A549 (cell line): ENCODE results near the gene FAM118B. TPM values are rescaled to one million over a fixed set of nuclear protein-coding genes. Genes with fewer than 3 reads are reported as not detected.

ENCODE experiments used
- ATAC-seq, 2 experiments: fragments of 200-7000 bp in 1 of 2; fragments of >200 bp in 1 of 2; cut with Nextera tagmentation in 1 of 2; cut with Tn5 transposase in 1 of 2; 3 replicates each; pipeline versions ENCODE4 v1.8.0 to v1.9.1; 2018 to 2020; ENCODE audit warnings: mild to moderate bottlenecking in 1 of 2, moderate library complexity in 1 of 2
- CTCF ChIA-PET: fragments of 300-600 bp; sonication (Branson Sonifier 250); formaldehyde crosslinking; extraction: SDS; loops from one replicate; lab custom pipeline; 2021; ENCODE audit warnings: antibody characterized with exemption, inconsistent platforms; lab: Yijun Ruan, JAX
- POLR2A ChIA-PET: fragments of 350-600 bp; formaldehyde crosslinking; extraction: SDS; loops from one replicate; lab custom pipeline; 2021; ENCODE audit warnings: antibody characterized with exemption, inconsistent platforms; lab: Yijun Ruan, JAX
- DNase-seq, 2 experiments: peaks; one replicate each; pipeline versions ENCODE4 v3.0.0 to v3.0.0-alpha.2; 2011 to 2016; ENCODE audit warnings: low read depth in 1 of 2, low spot score in 1 of 2
- FAIRE-seq: peaks from 2 replicates; lab custom pipeline; 2011; peaks lifted over from hg19 to GRCh38; lab: Jason Lieb, UNC
- H3K27ac ChIP-seq, 2 experiments: fragments of >200 bp; sonication (Bioruptor Twin); formaldehyde crosslinking; 3 replicates each; pipeline ENCODE4 v1.5.1; 2016 to 2017
- H3K4me1 ChIP-seq: fragments of >200 bp; sonication (Bioruptor Twin); formaldehyde crosslinking; 3 replicates; pipeline ENCODE4 v1.6.1; 2016
- H3K4me2 ChIP-seq: fragments of >200 bp; sonication (Bioruptor Twin); formaldehyde crosslinking; 3 replicates; pipeline ENCODE4 v1.6.1; 2016
- H3K4me3 ChIP-seq: fragments of >200 bp; sonication (Bioruptor Twin); formaldehyde crosslinking; 3 replicates; pipeline ENCODE4 v1.5.1; 2016
- H3K9me3 ChIP-seq: fragments of >200 bp; sonication (Bioruptor Twin); formaldehyde crosslinking; 3 replicates; pipeline ENCODE4 v1.6.1; 2016
- CEBPB ChIP-seq, 2 experiments: fragments of >200 bp in 1 of 2; sonication (Bioruptor Twin) in 1 of 2; formaldehyde crosslinking in 1 of 2; IDR thresholded peaks; 2 replicates each; pipeline ENCODE4 v1.6.1; 2012 to 2016
- EHF ChIP-seq: fragments of 250-450 bp; sonication (Bioruptor Pico); IDR thresholded peaks from 2 replicates; pipeline ENCODE4 v1.5.0; 2020; ENCODE audit warnings: mild to moderate bottlenecking
- EHMT2 ChIP-seq: fragments of 200-600 bp; sonication (generic); IDR thresholded peaks from 2 replicates; pipeline ENCODE4 v1.6.1; 2016; ENCODE audit warnings: antibody characterized with exemption, low read depth, mild to moderate bottlenecking, moderate library complexity
- EP300 ChIP-seq, 2 experiments: fragments of >200 bp; sonication (Bioruptor Twin); formaldehyde crosslinking; IDR thresholded peaks; 2 replicates in 1 of 2; 3 replicates in 1 of 2; pipeline ENCODE4 v1.6.1; 2016 to 2017
- ESRRA ChIP-seq: fragments of 150-350 bp; IDR thresholded peaks from 2 replicates; pipeline ENCODE4 v1.6.1; 2014; ENCODE audit warnings: mild to moderate bottlenecking, low read length, borderline replicate concordance
- FOSB ChIP-seq: fragments of 250-450 bp; sonication (Bioruptor Pico); IDR thresholded peaks from 2 replicates; pipeline ENCODE4 v1.5.0; 2020; ENCODE audit warnings: mild to moderate bottlenecking, moderate library complexity
- FOSL2 ChIP-seq, 2 experiments: fragments of 450-650 bp in 1 of 2; fragments of >200 bp in 1 of 2; sonication (Bioruptor Twin) in 1 of 2; formaldehyde crosslinking; IDR thresholded peaks; 2 replicates each; pipeline versions ENCODE4 v1.5.0 to v1.6.1; 2016 to 2020; ENCODE audit warnings: mild to moderate bottlenecking in 1 of 2, moderate library complexity in 1 of 2
- HDAC2 ChIP-seq: fragments of 200-600 bp; sonication (generic); IDR thresholded peaks from 2 replicates; pipeline ENCODE4 v1.6.1; 2016
- HEYL ChIP-seq: fragments of 250-450 bp; sonication (Bioruptor Pico); IDR thresholded peaks from 2 replicates; pipeline ENCODE4 v1.8.0; 2021; ENCODE audit warnings: mild to moderate bottlenecking, moderate library complexity
- HOXA7 ChIP-seq: fragments of 250-450 bp; sonication (Bioruptor Pico); IDR thresholded peaks from 2 replicates; pipeline ENCODE4 v1.5.0; 2020; ENCODE audit warnings: mild to moderate bottlenecking, moderate library complexity
- HOXB13 ChIP-seq: fragments of 250-450 bp; sonication (Bioruptor Pico); IDR thresholded peaks from 2 replicates; pipeline ENCODE4 v1.5.0; 2020; ENCODE audit warnings: low read depth, mild to moderate bottlenecking, moderate library complexity
- JUN ChIP-seq, 2 experiments: fragments of >200 bp; sonication (Bioruptor Twin); formaldehyde crosslinking; IDR thresholded peaks; 2 replicates in 1 of 2; 3 replicates in 1 of 2; pipeline ENCODE4 v1.6.1; 2016 to 2017
- JUNB ChIP-seq: fragments of >200 bp; sonication (Bioruptor Twin); formaldehyde crosslinking; IDR thresholded peaks from 2 replicates; pipeline ENCODE4 v1.6.1; 2016
- KDM1A ChIP-seq: fragments of 200-600 bp; sonication (generic); IDR thresholded peaks from 2 replicates; pipeline ENCODE4 v1.6.1; 2016; ENCODE audit warnings: low read depth, mild to moderate bottlenecking
- KDM5A ChIP-seq: fragments of 200-600 bp; sonication (generic); IDR thresholded peaks from 2 replicates; pipeline ENCODE4 v1.6.1; 2016; ENCODE audit warnings: antibody characterized with exemption, mild to moderate bottlenecking
- MAFK ChIP-seq: fragments of 450-650 bp; IDR thresholded peaks from 2 replicates; pipeline ENCODE4 v1.6.1; 2014; ENCODE audit not compliant: partially characterized antibody
- MYC ChIP-seq: IDR thresholded peaks from 2 replicates; pipeline ENCODE4 v1.6.1; 2012; ENCODE audit warnings: mild to moderate bottlenecking, inconsistent platforms, low read length, improper control_type of control experiment, borderline replicate concordance
- NFE2L2 ChIP-seq: fragments of 150-350 bp; conservative IDR thresholded peaks from 2 replicates; pipeline ENCODE4 v1.6.1; 2014; ENCODE audit warnings: low read length
- NR3C1 ChIP-seq: fragments of >200 bp; sonication (Bioruptor Twin); formaldehyde crosslinking; IDR thresholded peaks from 3 replicates; pipeline ENCODE4 v1.6.1; 2017
- PHF8 ChIP-seq: fragments of 200-600 bp; sonication (generic); IDR thresholded peaks from 2 replicates; pipeline ENCODE4 v1.6.1; 2016; ENCODE audit warnings: low read depth, mild to moderate bottlenecking, antibody characterized with exemption, moderate library complexity, borderline replicate concordance
- RCOR1 ChIP-seq: fragments of 150-350 bp; IDR thresholded peaks from 2 replicates; pipeline ENCODE4 v1.6.1; 2014; ENCODE audit warnings: antibody characterized with exemption, low read length, low read depth
- RFX5 ChIP-seq: fragments of 450-650 bp; IDR thresholded peaks from 2 replicates; pipeline ENCODE4 v1.7.1; 2014; ENCODE audit warnings: antibody characterized with exemption, mild to moderate bottlenecking, moderate library complexity
- SMC3 ChIP-seq: fragments of >200 bp; sonication (Bioruptor Twin); formaldehyde crosslinking; IDR thresholded peaks from 3 replicates; pipeline ENCODE4 v1.6.1; 2018; ENCODE audit warnings: inconsistent platforms
- SREBF2 ChIP-seq: fragments of 450-650 bp; IDR thresholded peaks from 2 replicates; pipeline ENCODE4 v1.6.1; 2014; ENCODE audit warnings: mild to moderate bottlenecking, moderate library complexity
- TP53 ChIP-seq: fragments of 250-450 bp; sonication (Bioruptor Pico); IDR thresholded peaks from 2 replicates; pipeline ENCODE4 v1.5.0; 2021; ENCODE audit warnings: mild to moderate bottlenecking, moderate library complexity
- ZC3H11A ChIP-seq: fragments of 450-650 bp; IDR thresholded peaks from 2 replicates; pipeline ENCODE4 v1.6.1; 2014; ENCODE audit warnings: antibody characterized with exemption, mild to moderate bottlenecking
- ZFP36 ChIP-seq: fragments of 450-650 bp; IDR thresholded peaks from 2 replicates; pipeline ENCODE4 v1.6.1; 2014; ENCODE audit warnings: borderline replicate concordance; ENCODE audit not compliant: partially characterized antibody
- ZNF302 ChIP-seq: fragments of 250-450 bp; sonication (Bioruptor Pico); IDR thresholded peaks from 2 replicates; pipeline ENCODE4 v1.9.0; 2021; ENCODE audit warnings: inconsistent platforms, mild to moderate bottlenecking, moderate library complexity
- WGBS: methylation state at CpG from one replicate; pipeline ENCODE4 v1.1.6; 2017; ENCODE audit errors: missing lambda C conversion rate; 5-methylcytosine and 5-hydroxymethylcytosine counted together
- polyA plus RNA-seq, 4 experiments: library from polyadenylated mRNA; depleted of rRNA in 3 of 4; stranded (reverse); fragments of >200 nt; fragmentation: RNase III in 1 of 4; extraction: RNeasy Plus Mini Kit Qiagen cat#74134 plus additional on column Dnase treatment in 1 of 4; gene quantifications; 2 replicates in 3 of 4; 3 replicates in 1 of 4; pipeline ENCODE4 v1.2.3, GENCODE V29; 2011 to 2017
- TF ChIP-seq, protein P1 (sequence below): fragments of 450-650 bp; IDR thresholded peaks from 2 replicates; pipeline ENCODE4 v1.6.1; 2014; ENCODE audit warnings: antibody characterized with exemption

Gene FAM118B
- polyA plus RNA-seq, 2 of the 4 experiments (the other 2 are of a cell fraction), result 14.9 to 23.9 TPM

GRCh38 chr11:126211236-126212088, at the start of gene FAM118B, which contains the start of gene RPUSD4 (continued):
- TF ChIP-seq, protein P1, sequence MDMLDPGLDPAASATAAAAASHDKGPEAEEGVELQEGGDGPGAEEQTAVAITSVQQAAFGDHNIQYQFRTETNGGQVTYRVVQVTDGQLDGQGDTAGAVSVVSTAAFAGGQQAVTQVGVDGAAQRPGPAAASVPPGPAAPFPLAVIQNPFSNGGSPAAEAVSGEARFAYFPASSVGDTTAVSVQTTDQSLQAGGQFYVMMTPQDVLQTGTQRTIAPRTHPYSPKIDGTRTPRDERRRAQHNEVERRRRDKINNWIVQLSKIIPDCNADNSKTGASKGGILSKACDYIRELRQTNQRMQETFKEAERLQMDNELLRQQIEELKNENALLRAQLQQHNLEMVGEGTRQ, result peak; percentile 100
- no peak for TF ChIP-seq RFX5
- TF ChIP-seq RCOR1, result no peak
- peak; percentile 98 for TF ChIP-seq KDM5A
- TF ChIP-seq CEBPB (IDR thresholded peaks at IDR 0.05), result no peak
- no peak for TF ChIP-seq KDM1A
- TF ChIP-seq ZFP36, result no peak
- TF ChIP-seq ESRRA, result no peak
- no peak for TF ChIP-seq TP53
- TF ChIP-seq SREBF2, result no peak
- TF ChIP-seq HDAC2, result peak; percentile 93
- TF ChIP-seq SMC3, result no peak
- no peak for TF ChIP-seq EHMT2
- TF ChIP-seq MYC, result peak; percentile 89

DNA sequence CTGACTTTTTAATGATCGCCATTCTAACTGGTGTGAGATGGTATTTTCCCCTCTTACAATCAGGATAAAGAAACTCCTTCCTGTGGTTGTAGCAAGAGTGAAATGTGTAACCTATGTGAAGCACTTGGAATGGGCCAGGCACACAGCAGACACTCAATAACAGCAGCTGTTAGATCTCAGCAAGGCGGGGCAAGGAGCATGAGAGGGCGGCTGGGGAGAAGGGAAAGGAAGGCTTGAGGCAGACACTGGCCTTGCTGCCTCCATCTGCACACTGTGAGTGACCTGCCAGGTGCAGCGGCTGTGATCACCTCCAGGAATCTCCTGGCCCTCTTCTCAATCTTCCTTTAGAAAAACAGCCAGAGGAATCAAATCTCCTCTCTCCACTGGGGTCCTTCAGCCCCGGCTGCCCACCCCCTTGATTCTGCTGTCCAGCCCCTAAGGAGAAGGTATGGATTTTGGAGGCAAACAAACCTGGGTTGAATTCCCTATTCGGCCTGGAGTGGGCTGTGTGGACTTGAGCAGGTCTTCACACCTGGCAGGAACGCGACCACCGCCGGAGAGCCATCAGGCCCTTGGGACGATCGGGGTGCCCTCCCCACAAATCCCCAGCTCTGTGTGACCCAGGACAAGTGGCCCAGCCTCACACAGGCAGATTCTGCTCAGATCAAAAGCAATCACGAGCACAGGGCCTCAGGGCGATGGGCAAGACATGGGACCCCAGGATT, 49.1 kb upstream of the FAM118B start:
- TF ChIP-seq FOSB (CRISPR knock-in tag) (no peak), HEYL (CRISPR knock-in tag) (no peak), JUN (IDR thresholded peaks at IDR 0.05) (no peak), ZC3H11A (no peak), PHF8 (no peak), HOXB13 (CRISPR knock-in tag) (no peak), FOSL2 (IDR thresholded peaks at IDR 0.05) (no peak), FOSL2 (CRISPR knock-in tag; IDR thresholded peaks at IDR 0.05) (no peak), NFE2L2 (no peak), ZNF302 (CRISPR knock-in tag) (no peak), JUNB (no peak), KDM5A (no peak), MAFK (no peak), HOXA7 (CRISPR knock-in tag) (no peak), EP300 (IDR thresholded peaks at IDR 0.05) (no peak), NR3C1 (no peak), EHF (CRISPR knock-in tag) (no peak)
- TF ChIP-seq, all 56 proteins: peak for 0
- ATAC-seq (no peak), FAIRE-seq (no peak), DNase-seq (no peak)
- Histone ChIP-seq H3K27ac (no peak overlapping the region), H3K9me3 (no peaks in the 10 kb centered on the region), H3K4me1 (no peaks in the 10 kb centered on the region), H3K4me2 (no peak overlapping the region), H3K4me3 (no peak overlapping the region)
- 91% methylated on average over 4 of the region's 14 CpGs for WGBS
- ChIA-PET CTCF (interaction anchor here (0.6 kb wide), 1 partner anchor 256 kb away, joined by 3 read pairs; no protein-coding TSS in a partner anchor), POLR2A (no interaction called here)
